ENCODE measurements around the gene SLC26A9. TPM values are rescaled to one million over a fixed set of nuclear protein-coding genes. Genes with fewer than 3 reads are reported as not detected.

The SLC26A9 gene
- total RNA-seq, 1 experiment from 2014 or later, result not detected

DNA sequence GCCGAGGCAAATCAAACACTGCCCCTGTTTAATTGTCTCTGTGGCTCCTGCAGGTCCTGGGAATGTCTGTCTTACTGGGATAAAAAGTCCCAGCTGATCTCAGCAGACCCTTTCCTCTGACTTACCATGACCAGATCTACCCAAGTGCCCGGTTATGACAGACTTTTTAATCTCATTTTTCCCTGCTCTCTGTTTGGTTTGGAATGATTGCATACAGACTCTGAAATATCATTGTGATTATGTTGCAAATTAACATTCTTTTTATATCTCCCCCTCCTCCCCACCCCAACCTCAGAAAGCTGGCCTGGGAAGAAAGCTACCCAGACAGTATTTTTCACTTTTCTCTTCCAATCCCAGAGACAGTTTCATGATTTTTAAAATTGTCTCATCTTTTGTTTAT lies 43.6 kb upstream of the SLC26A9 start:
- peaks cover 2% of the 10 kb centered on the region for H3K27me3 ChIP-seq (ENCODE audit: control insufficient read depth, insufficient read depth, low read length)
- H3K36me3 ChIP-seq (ENCODE audit: control insufficient read depth, insufficient read depth, low read length), result no peaks in the 10 kb centered on the region
- H3K4me3 ChIP-seq (ENCODE audit: low read depth in 2 of 2, low read length in 2 of 2), result no peak overlapping the region
- ATAC-seq (no peak), DNase-seq (ENCODE audit: low read depth, low spot score) (no peak)
- no TSS peak for BruUV-seq (replicated peaks)
- in situ Hi-C loops (cut with HindIII; ENCODE audit: low pct_unique_long_range_greater_than_20kb, low sequenced_read_pairs) (no loop called here), intact Hi-C loops (cut with micrococcal nuclease; ENCODE audit: unreplicated experiment) (loop anchor here (5.0 kb wide), 1 partner anchor 100 kb away; no protein-coding TSS in a partner anchor)
- POLR2A ChIA-PET, result no interaction called here
- CTCF ChIA-PET, result interaction anchor here (0.6 to 2.6 kb wide), 3 partner anchors 10 to 329 kb away, joined by 3 to 14 read pairs (median 13); no protein-coding TSS in a partner anchor
- H3K9me3 ChIP-seq (ENCODE audit: control insufficient read depth, insufficient read depth, low read depth, low read length), result no peaks in the 10 kb centered on the region
- no peaks in the 10 kb centered on the region for H3K4me1 ChIP-seq (ENCODE audit: control insufficient read depth, insufficient read depth, low read length)
- no peak overlapping the region for H3K27ac ChIP-seq (ENCODE audit: low read length)
- TF ChIP-seq, protein P1, sequence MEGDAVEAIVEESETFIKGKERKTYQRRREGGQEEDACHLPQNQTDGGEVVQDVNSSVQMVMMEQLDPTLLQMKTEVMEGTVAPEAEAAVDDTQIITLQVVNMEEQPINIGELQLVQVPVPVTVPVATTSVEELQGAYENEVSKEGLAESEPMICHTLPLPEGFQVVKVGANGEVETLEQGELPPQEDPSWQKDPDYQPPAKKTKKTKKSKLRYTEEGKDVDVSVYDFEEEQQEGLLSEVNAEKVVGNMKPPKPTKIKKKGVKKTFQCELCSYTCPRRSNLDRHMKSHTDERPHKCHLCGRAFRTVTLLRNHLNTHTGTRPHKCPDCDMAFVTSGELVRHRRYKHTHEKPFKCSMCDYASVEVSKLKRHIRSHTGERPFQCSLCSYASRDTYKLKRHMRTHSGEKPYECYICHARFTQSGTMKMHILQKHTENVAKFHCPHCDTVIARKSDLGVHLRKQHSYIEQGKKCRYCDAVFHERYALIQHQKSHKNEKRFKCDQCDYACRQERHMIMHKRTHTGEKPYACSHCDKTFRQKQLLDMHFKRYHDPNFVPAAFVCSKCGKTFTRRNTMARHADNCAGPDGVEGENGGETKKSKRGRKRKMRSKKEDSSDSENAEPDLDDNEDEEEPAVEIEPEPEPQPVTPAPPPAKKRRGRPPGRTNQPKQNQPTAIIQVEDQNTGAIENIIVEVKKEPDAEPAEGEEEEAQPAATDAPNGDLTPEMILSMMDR (IDR thresholded peaks at IDR 0.05), result no peak
- TF ChIP-seq TCF7L2 (IDR thresholded peaks at IDR 0.05; ENCODE audit: low read depth, low read length), result no peak

DNA sequence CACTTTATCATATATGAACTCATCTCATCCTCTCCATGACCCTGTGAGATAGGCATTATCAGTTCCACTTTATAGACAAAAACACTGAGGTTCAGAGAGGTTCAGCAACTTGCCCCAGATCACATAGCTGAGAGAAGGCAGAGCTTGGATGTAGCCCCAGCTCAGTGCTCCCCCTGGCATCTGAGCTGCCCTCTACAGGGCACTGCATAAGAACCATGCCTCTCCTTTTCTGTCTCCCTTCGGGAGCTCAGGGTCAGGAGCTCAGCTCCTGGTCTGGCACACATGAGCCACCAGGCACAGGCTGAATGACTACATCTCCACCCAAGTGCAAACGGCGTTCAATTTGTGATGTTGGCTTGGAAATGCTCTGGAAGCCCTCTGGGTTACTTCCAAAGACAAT lies 43.0 kb upstream of the SLC26A9 start:
- Histone ChIP-seq H3K27me3 (ENCODE audit: control insufficient read depth, insufficient read depth, low read length) (no peaks in the 10 kb centered on the region; the same call in none of the 2 replicates), H3K27ac (ENCODE audit: low read length) (no peak overlapping the region), H3K4me1 (ENCODE audit: control insufficient read depth, insufficient read depth, low read length) (no peaks in the 10 kb centered on the region), H3K9me3 (ENCODE audit: control insufficient read depth, insufficient read depth, low read depth, low read length) (no peaks in the 10 kb centered on the region), H3K36me3 (ENCODE audit: control insufficient read depth, insufficient read depth, low read length) (no peaks in the 10 kb centered on the region), H3K4me3 (ENCODE audit: low read depth in 2 of 2, low read length in 2 of 2) (no peak overlapping the region)
- in situ Hi-C loops (cut with HindIII; ENCODE audit: low pct_unique_long_range_greater_than_20kb, low sequenced_read_pairs) (no loop called here), intact Hi-C loops (cut with micrococcal nuclease; ENCODE audit: unreplicated experiment) (loop anchor here (5.0 kb wide), 1 partner anchor 101 kb away; no protein-coding TSS in a partner anchor)
- ChIA-PET POLR2A (interaction anchor here (0.8 kb wide), 1 partner anchor 63 kb away, joined by 4 read pairs; no protein-coding TSS in a partner anchor), CTCF (interaction anchor here (1.0 to 2.6 kb wide), 3 partner anchors 9 to 120 kb away, joined by 3 to 14 read pairs (median 3); no protein-coding TSS in a partner anchor)
- DNase-seq (ENCODE audit: low read depth, low spot score) (no peak), ATAC-seq (0 out of 2 replicates have a peak, but pooled peaks have one; percentile 52)
- no TSS peak for BruUV-seq (replicated peaks)
- TF ChIP-seq, protein P2, sequence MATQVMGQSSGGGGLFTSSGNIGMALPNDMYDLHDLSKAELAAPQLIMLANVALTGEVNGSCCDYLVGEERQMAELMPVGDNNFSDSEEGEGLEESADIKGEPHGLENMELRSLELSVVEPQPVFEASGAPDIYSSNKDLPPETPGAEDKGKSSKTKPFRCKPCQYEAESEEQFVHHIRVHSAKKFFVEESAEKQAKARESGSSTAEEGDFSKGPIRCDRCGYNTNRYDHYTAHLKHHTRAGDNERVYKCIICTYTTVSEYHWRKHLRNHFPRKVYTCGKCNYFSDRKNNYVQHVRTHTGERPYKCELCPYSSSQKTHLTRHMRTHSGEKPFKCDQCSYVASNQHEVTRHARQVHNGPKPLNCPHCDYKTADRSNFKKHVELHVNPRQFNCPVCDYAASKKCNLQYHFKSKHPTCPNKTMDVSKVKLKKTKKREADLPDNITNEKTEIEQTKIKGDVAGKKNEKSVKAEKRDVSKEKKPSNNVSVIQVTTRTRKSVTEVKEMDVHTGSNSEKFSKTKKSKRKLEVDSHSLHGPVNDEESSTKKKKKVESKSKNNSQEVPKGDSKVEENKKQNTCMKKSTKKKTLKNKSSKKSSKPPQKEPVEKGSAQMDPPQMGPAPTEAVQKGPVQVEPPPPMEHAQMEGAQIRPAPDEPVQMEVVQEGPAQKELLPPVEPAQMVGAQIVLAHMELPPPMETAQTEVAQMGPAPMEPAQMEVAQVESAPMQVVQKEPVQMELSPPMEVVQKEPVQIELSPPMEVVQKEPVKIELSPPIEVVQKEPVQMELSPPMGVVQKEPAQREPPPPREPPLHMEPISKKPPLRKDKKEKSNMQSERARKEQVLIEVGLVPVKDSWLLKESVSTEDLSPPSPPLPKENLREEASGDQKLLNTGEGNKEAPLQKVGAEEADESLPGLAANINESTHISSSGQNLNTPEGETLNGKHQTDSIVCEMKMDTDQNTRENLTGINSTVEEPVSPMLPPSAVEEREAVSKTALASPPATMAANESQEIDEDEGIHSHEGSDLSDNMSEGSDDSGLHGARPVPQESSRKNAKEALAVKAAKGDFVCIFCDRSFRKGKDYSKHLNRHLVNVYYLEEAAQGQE (IDR thresholded peaks at IDR 0.05; ENCODE audit: insufficient read depth in 1 of 2, low read depth in 2 of 2, low read length in 1 of 2), result no peak
- TF ChIP-seq POLR2AphosphoS5 (IDR thresholded peaks at IDR 0.05; ENCODE audit: low read depth, low read length) (no peak), TCF7L2 (IDR thresholded peaks at IDR 0.05; ENCODE audit: low read depth, low read length) (no peak), SIN3A (IDR thresholded peaks at IDR 0.05; ENCODE audit: borderline replicate concordance, insufficient read depth, low read depth, low read length) (no peak)
- TF ChIP-seq, protein P1 (IDR thresholded peaks at IDR 0.05), result 0 out of 2 replicates have a peak, but pooled peaks have one; percentile 27
